Ectodermal cell (in vitro differentiated cells): Measurements from ENCODE around the gene TRAK1.
A peak's percentile ranks its signal among the peaks of the same experiment; 100 is the strongest.

Experiments
- H3K27ac ChIP-seq: 2 replicates; pipeline ENCODE4 v1.7.0; 2013; ENCODE audit warnings: mild to moderate bottlenecking, low read depth, low read length; ENCODE audit not compliant: insufficient read depth, poor library complexity, severe bottlenecking
- H3K27me3 ChIP-seq: 2 replicates; pipeline ENCODE4 v1.7.0; 2013; ENCODE audit warnings: mild to moderate bottlenecking, low read length; ENCODE audit not compliant: insufficient read depth, control insufficient read depth, poor library complexity, severe bottlenecking
- H3K36me3 ChIP-seq: one replicate; pipeline ENCODE4 v1.7.0; 2013; ENCODE audit warnings: low read length; ENCODE audit not compliant: control insufficient read depth, insufficient read depth
- H3K4me1 ChIP-seq: one replicate; pipeline ENCODE4 v1.7.0; 2013; ENCODE audit warnings: low read length; ENCODE audit not compliant: control insufficient read depth, insufficient read depth
- H3K4me3 ChIP-seq: 2 replicates; pipeline ENCODE4 v1.7.0; 2013; ENCODE audit warnings: low read depth, low read length, control low read depth; ENCODE audit not compliant: insufficient read depth
- H3K9me3 ChIP-seq: 2 replicates; pipeline ENCODE4 v1.7.0; 2013; ENCODE audit warnings: mild to moderate bottlenecking, low read length, moderate library complexity; ENCODE audit not compliant: control insufficient read depth
- WGBS, 2 experiments: methylation state at CpG; one replicate each; pipeline ENCODE4 v1.1.7; 2013; ENCODE audit warnings: missing lambda C conversion rate in 2 of 2; 5-methylcytosine and 5-hydroxymethylcytosine counted together

TRAK1 gene

GRCh38 chr3:42066516-42067181 lies 24.5 kb upstream of the TRAK1 start:
- Histone ChIP-seq H3K36me3 (no peaks in the 10 kb centered on the region), H3K4me1 (peaks cover 24% of the 10 kb centered on the region), H3K27me3 (no peaks in the 10 kb centered on the region), H3K4me3 (no peak overlapping the region), H3K9me3 (no peaks in the 10 kb centered on the region), H3K27ac (peak overlapping the region; percentile 92)
- WGBS, 2 experiments = 78 to 80% methylated on average over 7 of the region's 7 CpGs

- H3K36me3 ChIP-seq = no peaks in the 10 kb centered on the region
- H3K4me1 ChIP-seq = peaks cover 27% of the 10 kb centered on the region
- H3K4me3 ChIP-seq = no peak overlapping the region
- H3K27ac ChIP-seq = peak overlapping the region; percentile 92
- H3K9me3 ChIP-seq = no peaks in the 10 kb centered on the region
- no peaks in the 10 kb centered on the region for H3K27me3 ChIP-seq
- 91 to 96% methylated on average over 3 of the region's 3 CpGs for WGBS, 2 experiments
Observed at GRCh38 chr3:42067326-42067725, 23.8 kb upstream of the TRAK1 start.

DNA sequence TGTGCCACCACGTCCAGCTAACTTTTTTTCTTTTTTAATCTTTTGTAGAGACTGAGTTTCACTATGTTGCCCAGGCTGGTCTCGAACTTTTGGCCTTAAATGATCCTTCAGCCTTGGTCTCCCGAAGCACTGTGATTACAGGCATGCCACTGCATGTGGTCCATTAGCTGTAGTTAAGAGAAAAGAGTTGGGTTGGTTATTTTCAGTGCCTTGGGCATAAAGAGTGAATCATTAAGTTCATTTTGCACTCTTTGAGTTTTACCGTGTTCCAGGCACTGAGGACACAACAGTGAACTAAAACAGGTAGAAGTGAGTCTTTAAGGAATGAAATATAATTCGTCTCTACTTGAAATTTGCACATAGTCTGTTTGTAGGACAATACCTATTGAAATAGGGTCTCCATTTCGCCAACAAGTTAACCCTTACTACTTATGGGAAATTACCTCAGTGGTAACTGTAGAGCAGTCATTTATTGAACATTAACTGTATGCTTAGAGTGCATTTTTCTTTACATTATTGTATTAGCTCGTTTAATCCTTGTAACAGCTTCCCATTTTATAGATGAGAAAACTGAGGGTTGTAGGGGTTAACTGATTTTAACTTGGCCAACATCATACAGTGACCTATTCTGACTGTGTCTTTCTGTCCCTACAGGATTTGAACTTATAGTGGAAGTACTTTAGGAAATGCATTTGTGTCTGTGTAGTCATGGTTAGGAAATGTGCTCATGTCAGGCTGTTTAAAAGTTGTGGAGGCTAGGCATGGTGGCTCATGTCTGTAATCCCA lies 22.7 kb upstream of the TRAK1 start:
- no peak overlapping the region for H3K4me3 ChIP-seq
- no peak overlapping the region for H3K27ac ChIP-seq
- no peaks in the 10 kb centered on the region for H3K27me3 ChIP-seq
- WGBS, 2 experiments = 94 to 95% methylated on average over 6 to 7 of the region's 7 CpGs
- H3K9me3 ChIP-seq = no peaks in the 10 kb centered on the region
- H3K4me1 ChIP-seq = peaks cover 33% of the 10 kb centered on the region
- no peaks in the 10 kb centered on the region for H3K36me3 ChIP-seq

DNA sequence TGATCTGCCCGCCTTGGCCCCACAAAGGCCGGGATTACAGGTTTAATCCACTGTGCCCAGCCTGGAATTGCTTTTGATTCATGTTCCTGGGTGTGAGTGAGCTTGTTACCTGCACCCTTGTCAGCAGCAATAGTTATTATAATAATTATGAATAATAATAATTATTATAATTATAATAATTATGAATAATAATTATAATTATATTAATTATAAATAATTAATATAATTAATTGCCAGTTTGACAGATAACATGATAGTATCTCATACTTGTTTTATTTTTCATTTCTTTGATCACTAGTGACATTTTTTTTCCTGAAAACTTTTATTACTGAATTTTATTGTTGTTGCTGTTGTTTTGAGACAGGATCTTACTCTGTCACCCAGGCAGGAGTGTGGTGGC lies 21.1 kb upstream of the TRAK1 start:
- Histone ChIP-seq H3K27me3 (no peaks in the 10 kb centered on the region), H3K4me3 (no peak overlapping the region), H3K9me3 (no peaks in the 10 kb centered on the region), H3K36me3 (no peaks in the 10 kb centered on the region), H3K27ac (no peak overlapping the region), H3K4me1 (peaks cover 32% of the 10 kb centered on the region)
- WGBS, 2 experiments = 90 to 100% methylated on average over 2 of the region's 2 CpGs

DNA sequence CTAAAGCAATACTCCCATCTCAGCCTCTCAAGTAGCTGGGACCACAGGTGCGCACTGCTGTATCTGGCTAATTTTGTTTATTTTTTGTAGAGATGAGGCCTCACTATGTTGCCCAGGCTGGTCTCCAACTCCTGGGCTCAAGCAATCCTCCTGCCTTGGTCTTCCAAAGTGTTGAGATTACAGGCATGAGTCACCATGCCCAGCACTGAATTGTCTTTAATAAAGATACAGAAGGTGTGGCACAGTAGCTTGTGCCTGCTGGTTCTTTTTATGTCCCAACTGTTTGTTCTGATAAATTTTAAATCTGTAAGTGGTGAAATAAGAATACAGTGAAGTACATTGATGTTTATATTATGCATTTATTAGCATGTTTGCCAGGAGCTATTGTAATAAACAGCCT lies 20.6 kb upstream of the TRAK1 start:
- WGBS, 2 experiments = 93 to 96% methylated on average over 1 of the region's 1 CpG
- H3K4me1 ChIP-seq = peaks cover 32% of the 10 kb centered on the region

DNA sequence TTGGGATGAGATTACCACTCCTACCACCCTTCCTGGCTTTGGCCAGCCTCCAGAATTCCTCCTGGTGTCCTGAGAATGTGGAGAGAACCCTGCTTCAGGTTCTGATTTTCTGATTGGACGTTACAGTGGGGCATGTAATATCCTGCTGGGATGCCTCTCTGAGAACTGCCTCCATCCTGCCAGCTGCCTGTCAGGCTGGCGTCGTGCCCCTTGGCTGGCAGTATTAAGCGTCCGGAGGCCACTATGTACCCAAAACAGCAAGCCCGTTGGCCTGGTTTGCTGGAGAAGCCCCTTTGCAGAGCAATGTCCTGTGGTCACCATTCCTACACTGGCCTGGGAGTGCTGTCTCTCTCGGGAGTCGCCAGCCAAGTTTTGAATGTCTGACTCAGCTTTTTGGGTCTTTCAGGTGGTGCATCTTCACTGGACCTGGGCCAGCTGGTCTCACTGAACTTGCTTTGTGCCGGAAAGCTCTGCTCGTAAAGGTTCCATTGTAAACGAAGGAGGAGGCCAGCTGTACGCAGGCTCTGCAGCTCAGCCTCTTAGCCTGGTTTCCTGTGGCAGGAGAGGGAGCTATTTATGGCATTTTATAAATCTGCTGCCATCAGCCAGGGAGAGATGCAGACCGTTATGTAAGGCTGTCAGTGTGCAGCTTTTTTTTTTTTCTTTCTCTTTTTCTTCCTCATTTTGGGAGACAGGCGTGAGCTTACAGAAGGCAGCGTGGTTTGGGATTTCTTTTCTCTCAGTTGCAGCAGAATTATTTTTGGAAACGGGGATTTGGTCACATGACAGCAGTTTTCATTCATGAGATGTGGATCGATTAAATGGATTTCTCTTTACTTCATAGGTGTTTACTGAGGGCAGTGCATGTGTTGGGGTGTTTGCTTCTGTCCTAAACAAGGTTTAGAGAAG lies 19.0 kb upstream of the TRAK1 start:
- no peak overlapping the region for H3K4me3 ChIP-seq
- WGBS, 2 experiments = 68 to 71% methylated on average over 17 of the region's 17 CpGs

More for the DNA sequence above, 20.6 kb upstream of the TRAK1 start:
- H3K9me3 ChIP-seq = no peaks in the 10 kb centered on the region
- H3K4me3 ChIP-seq = no peak overlapping the region
- no peak overlapping the region for H3K27ac ChIP-seq
- no peaks in the 10 kb centered on the region for H3K27me3 ChIP-seq
- no peaks in the 10 kb centered on the region for H3K36me3 ChIP-seq

DNA sequence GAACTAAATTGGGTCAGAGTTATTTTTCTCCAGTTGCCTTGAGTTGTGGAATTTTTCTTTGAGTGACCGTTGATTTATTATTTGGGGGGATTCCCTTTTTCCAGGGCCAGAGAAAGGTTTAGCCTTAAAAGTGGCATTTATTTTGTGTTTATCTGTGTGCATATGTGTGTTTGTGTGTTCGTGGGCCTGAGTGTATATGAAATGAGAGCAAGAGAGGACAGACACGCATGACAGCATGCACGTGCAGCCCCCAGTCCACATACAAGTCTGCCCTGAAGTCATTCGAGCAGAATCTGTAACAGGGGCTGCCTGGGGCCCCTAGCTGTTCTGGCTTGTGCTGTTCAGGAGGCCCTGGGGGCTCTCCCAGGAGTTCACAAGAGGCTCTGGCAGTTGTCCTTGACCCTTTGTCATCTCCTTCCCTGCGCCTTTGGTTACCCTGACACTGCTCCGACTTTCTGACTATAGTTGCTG lies 18.3 kb upstream of the TRAK1 start:
- H3K9me3 ChIP-seq = no peaks in the 10 kb centered on the region
- 83 to 86% methylated on average over 7 of the region's 7 CpGs for WGBS, 2 experiments
- H3K4me1 ChIP-seq = peaks cover 32% of the 10 kb centered on the region
- no peaks in the 10 kb centered on the region for H3K27me3 ChIP-seq
- H3K36me3 ChIP-seq = no peaks in the 10 kb centered on the region
- no peak overlapping the region for H3K27ac ChIP-seq
- H3K4me3 ChIP-seq = no peak overlapping the region

More for the DNA sequence above, 19.0 kb upstream of the TRAK1 start:
- Histone ChIP-seq H3K9me3 (no peaks in the 10 kb centered on the region), H3K4me1 (peaks cover 32% of the 10 kb centered on the region), H3K27ac (peak overlapping the region; percentile 73), H3K27me3 (no peaks in the 10 kb centered on the region), H3K36me3 (no peaks in the 10 kb centered on the region)

DNA sequence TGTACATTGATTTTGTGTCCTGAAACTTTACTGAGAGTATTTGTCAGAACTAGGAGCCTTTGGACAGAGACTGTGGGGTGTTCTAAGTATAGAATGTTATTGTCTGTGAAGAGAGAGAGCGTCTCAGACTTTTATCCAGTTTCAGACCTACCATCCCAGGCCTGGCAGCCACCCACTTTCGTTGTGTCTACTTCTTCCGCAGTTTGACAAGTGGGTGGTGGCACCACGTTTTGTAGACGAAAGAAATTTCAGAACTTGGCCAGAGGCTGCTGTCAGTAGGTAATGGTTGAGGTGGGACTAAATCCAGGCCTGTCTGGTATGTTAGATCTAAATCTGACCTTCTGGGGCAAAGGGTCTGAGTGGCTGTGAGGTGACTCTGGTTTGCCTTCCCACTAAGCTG lies 13.4 kb upstream of the TRAK1 start:
- Histone ChIP-seq H3K27me3 (no peaks in the 10 kb centered on the region), H3K9me3 (no peaks in the 10 kb centered on the region), H3K27ac (no peak overlapping the region), H3K4me1 (peaks cover 37% of the 10 kb centered on the region), H3K36me3 (no peaks in the 10 kb centered on the region), H3K4me3 (no peak overlapping the region)
- WGBS, 2 experiments = 94 to 100% methylated on average over 5 of the region's 5 CpGs

DNA sequence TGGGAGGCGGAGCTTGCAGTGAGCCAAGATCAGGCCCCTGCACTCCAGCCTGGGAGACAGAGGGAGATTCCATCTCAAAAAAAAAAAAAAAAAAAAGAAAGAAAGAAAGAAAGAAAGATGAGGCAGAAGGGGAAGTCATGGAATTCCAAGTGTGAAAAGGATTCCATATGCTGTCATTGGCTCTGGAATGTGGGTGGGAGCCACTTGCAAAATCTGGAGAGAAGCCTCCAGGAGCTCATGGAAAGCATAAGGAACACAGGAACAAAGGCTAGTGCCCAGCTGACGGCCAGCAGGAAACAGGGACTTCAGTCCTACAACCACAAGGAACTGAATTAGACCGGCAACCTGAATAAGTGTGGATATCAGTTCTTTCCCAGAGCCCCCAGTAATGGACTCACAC lies 12.5 kb upstream of the TRAK1 start:
- H3K9me3 ChIP-seq = no peaks in the 10 kb centered on the region
- peaks cover 29% of the 10 kb centered on the region for H3K4me1 ChIP-seq
- H3K27me3 ChIP-seq = no peaks in the 10 kb centered on the region
- no peaks in the 10 kb centered on the region for H3K36me3 ChIP-seq
- 92 to 97% methylated on average over 3 of the region's 3 CpGs for WGBS, 2 experiments
- H3K4me3 ChIP-seq = no peak overlapping the region
- H3K27ac ChIP-seq = no peak overlapping the region
